NCI-H446 treated with DMSO at 0.1 percent for 48 hours (cell line): ENCODE results near the gene ABCD3.
A peak's percentile ranks its signal among the peaks of the same experiment; 100 is the strongest.

Experiments used
- DNase-seq: peaks from one replicate; lab custom pipeline; 2025; lab: John Stamatoyannopoulos, UW

Gene ABCD3

GRCh38 chr1:94463056-94463764, 45.0 kb downstream of the ABCD3 start:
- DNase-seq: no peak

GRCh38 chr1:94463765-94464330, 45.7 kb downstream of the ABCD3 start:
- DNase-seq: peak; percentile 27

- DNase-seq: no peak
Measured at GRCh38 chr1:94468708-94469107, 50.5 kb downstream of the ABCD3 start.

GRCh38 chr1:94471271-94471670, 53.1 kb downstream of the ABCD3 start:
- DNase-seq: no peak

GRCh38 chr1:94475232-94475631, 57.0 kb downstream of the ABCD3 start:
- no peak for DNase-seq

- DNase-seq: no peak
Measured at GRCh38 chr1:94479682-94480081, 61.5 kb downstream of the ABCD3 start.

GRCh38 chr1:94481473-94481933, 63.3 kb downstream of the ABCD3 start:
- peak; percentile 22 for DNase-seq

- DNase-seq: no peak
Measured at GRCh38 chr1:94486990-94487389, 68.8 kb downstream of the ABCD3 start.

GRCh38 chr1:94490556-94490955, 72.4 kb downstream of the ABCD3 start:
- no peak for DNase-seq

- DNase-seq: no peak
Measured at GRCh38 chr1:94496076-94496755, 78.0 kb downstream of the ABCD3 start.

- DNase-seq: no peak
Measured at GRCh38 chr1:94501426-94501825, 83.2 kb downstream of the ABCD3 start.

- no peak for DNase-seq
Measured at GRCh38 chr1:94501935-94502334, 83.7 kb downstream of the ABCD3 start.

- no peak for DNase-seq
Measured at GRCh38 chr1:94503153-94503552, 85.0 kb downstream of the ABCD3 start.

GRCh38 chr1:94504601-94505000, 86.4 kb downstream of the ABCD3 start:
- no peak for DNase-seq

GRCh38 chr1:94512816-94513215, 94.6 kb downstream of the ABCD3 start:
- no peak for DNase-seq

- no peak for DNase-seq
Measured at GRCh38 chr1:94514095-94514727, 96.0 kb downstream of the ABCD3 start.

- DNase-seq: no peak
Measured at GRCh38 chr1:94515296-94515947, 97.2 kb downstream of the ABCD3 start.

- DNase-seq: no peak
Measured at GRCh38 chr1:94519351-94519750, 101.2 kb downstream of the ABCD3 start.

GRCh38 chr1:94522304-94522703, 104.1 kb downstream of the ABCD3 start:
- no peak for DNase-seq

- DNase-seq: no peak
Measured at GRCh38 chr1:94524531-94524930, 106.3 kb downstream of the ABCD3 start.

- DNase-seq: no peak
Measured at GRCh38 chr1:94526152-94526980, 108.2 kb downstream of the ABCD3 start.
